Peyer's patch (tissue), 4 donors: Measurements from ENCODE around the gene BCCIP.

Experiments
- CTCF ChIP-seq, 6 experiments: fragments of 450-650 bp in 4 of 6; fragments of 200-600 bp in 2 of 6; sonication (generic) in 1 of 6; IDR thresholded peaks; one replicate each; pipeline ENCODE4 v1.5.1; 2017 to 2019; ENCODE audit warnings: antibody characterized with exemption in 6 of 6, mild to moderate bottlenecking in 3 of 6, moderate library complexity in 1 of 6
- POLR2A ChIP-seq, 2 donors: fragments of 450-650 bp; IDR thresholded peaks; one replicate each; pipeline ENCODE4 v1.5.1; 2017; ENCODE audit warnings: antibody characterized with exemption in 2 of 2, mild to moderate bottlenecking in 2 of 2, moderate library complexity in 2 of 2

GRCh38 chr10:125797994-125798662 is 25.2 kb upstream of the BCCIP start:
- TF ChIP-seq CTCF (IDR thresholded peaks at IDR 0.05) (no peak), POLR2A (IDR thresholded peaks at IDR 0.05) (no peak)
